Endometrial microvascular endothelial cells (primary cell): Measurements from ENCODE around the gene PAGE2. TPM values are rescaled to one million over a fixed set of nuclear protein-coding genes. Genes with fewer than 3 reads are reported as not detected.
"Not testable (repeated sequence)": the region's sequence is repeated elsewhere in the genome, so short reads cannot be mapped to it uniquely, and the experiment has no call there.

Source experiments
- in situ Hi-C: cut with HindIII; loops from 2 replicates; pipeline ENCODE4 v1.10.0; 2017; ENCODE audit warnings: low sequenced_read_pairs, low pct_unique_long_range_greater_than_20kb; ENCODE audit errors: inconsistent ontology term
- total RNA-seq: library from RNA; depleted of rRNA; stranded (reverse); fragments of >200 nt; gene quantifications from one replicate; pipeline ENCODE4 v1.2.3, GENCODE V29; 2015; ENCODE audit errors: inconsistent ontology term

PAGE2 gene
- not detected for total RNA-seq

GRCh38 chrX:55088795-55089489 lies at the start of gene PAGE2:
Gene PAGE2 (plus strand): TSS chrX:55089018. CDS start chrX:55090021, 1,003 bp downstream.
- in situ Hi-C loops = no loop called here

GRCh38 chrX:55039471-55039870 lies 49.3 kb upstream of the PAGE2 start:
- in situ Hi-C loops = no loop called here

GRCh38 chrX:55041514-55041913 lies 47.3 kb upstream of the PAGE2 start:
- in situ Hi-C loops = no loop called here

- in situ Hi-C loops = not testable (repeated sequence)
Measured at GRCh38 chrX:55050599-55050998, 38.2 kb upstream of the PAGE2 start.

GRCh38 chrX:55056820-55057674 lies 31.8 kb upstream of the PAGE2 start:
- in situ Hi-C loops = no loop called here

GRCh38 chrX:55057675-55058249 lies 31.1 kb upstream of the PAGE2 start:
- in situ Hi-C loops = no loop called here

- in situ Hi-C loops = not testable (repeated sequence)
Measured at GRCh38 chrX:55067180-55067579, 21.6 kb upstream of the PAGE2 start.

GRCh38 chrX:55072286-55072685 lies 16.5 kb upstream of the PAGE2 start:
- in situ Hi-C loops = no loop called here

- in situ Hi-C loops = no loop called here
Measured at GRCh38 chrX:55074851-55075467, 13.9 kb upstream of the PAGE2 start, which contains the start of gene PAGE2B. Gene PAGE2B (plus strand): TSS chrX:55075030. CDS start chrX:55076042, 1,012 bp downstream.

- in situ Hi-C loops = no loop called here
Measured at GRCh38 chrX:55098691-55099090, 9.9 kb downstream of the PAGE2 start.

- in situ Hi-C loops = no loop called here
Measured at GRCh38 chrX:55099162-55099561, 10.3 kb downstream of the PAGE2 start.

GRCh38 chrX:55102754-55103153 lies 13.9 kb downstream of the PAGE2 start:
- in situ Hi-C loops = no loop called here

GRCh38 chrX:55107262-55107661 lies 18.4 kb downstream of the PAGE2 start:
- in situ Hi-C loops = no loop called here

- in situ Hi-C loops = no loop called here
Measured at GRCh38 chrX:55107911-55108310, 19.1 kb downstream of the PAGE2 start.

GRCh38 chrX:55109306-55109705 lies 20.5 kb downstream of the PAGE2 start:
- in situ Hi-C loops = no loop called here

- in situ Hi-C loops = no loop called here
Measured at GRCh38 chrX:55111578-55112254, 22.9 kb downstream of the PAGE2 start.

GRCh38 chrX:55116589-55116988 lies 27.8 kb downstream of the PAGE2 start:
- in situ Hi-C loops = not testable (repeated sequence)

GRCh38 chrX:55118574-55118973 lies 29.8 kb downstream of the PAGE2 start:
- in situ Hi-C loops = no loop called here

GRCh38 chrX:55119271-55119670 lies 30.5 kb downstream of the PAGE2 start:
- in situ Hi-C loops = no loop called here
